ENCODE measurements around the gene SYCP2L. TPM values are rescaled to one million over a fixed set of nuclear protein-coding genes. Genes with fewer than 3 reads are reported as not detected.
"Not testable (repeated sequence)": the region's sequence is repeated elsewhere in the genome, so short reads cannot be mapped to it uniquely, and the experiment has no call there.

Gene SYCP2L
- total RNA-seq, 1 experiment from 2014 or later, result 13.3 TPM

DNA sequence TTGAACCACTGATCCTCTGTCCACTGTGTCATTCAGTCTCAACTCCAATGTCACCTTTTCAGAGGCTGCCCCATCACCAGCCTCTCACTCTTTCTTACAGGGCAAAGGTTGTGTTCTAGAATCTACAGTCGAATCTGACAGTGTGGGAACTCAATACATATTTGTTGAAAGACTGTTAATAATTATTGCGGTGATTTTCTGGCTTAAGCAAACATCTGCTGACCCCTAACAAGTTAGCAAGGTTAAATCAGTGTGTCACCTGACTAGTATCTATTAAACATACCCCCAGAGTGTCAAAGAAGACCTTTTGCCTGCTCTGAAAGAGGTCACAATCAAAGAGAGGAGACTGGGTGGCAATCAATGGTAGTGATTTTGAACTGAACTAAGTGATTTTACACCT, 115.3 kb downstream of the SYCP2L start:
- DNase-seq (ENCODE audit: extremely low read depth, low read depth), result no peak

DNA sequence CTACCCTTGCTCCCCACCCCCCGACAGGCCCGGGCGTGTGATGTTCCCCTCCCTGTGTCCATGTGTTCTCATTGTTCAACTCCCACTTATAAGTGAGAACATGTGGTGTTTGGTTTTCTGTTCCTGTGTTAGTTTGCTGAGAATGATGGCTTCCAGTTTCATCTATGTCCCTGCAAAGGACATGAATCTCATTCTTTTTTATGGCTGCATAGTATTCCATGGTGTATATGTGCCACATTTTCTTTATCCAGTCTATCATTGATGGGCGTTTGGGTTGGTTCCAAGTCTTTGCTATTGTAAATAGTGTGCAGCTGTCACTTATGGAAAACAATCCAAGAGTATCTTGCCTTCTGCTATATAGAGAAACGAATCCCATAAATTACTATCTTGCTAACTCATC, 116.4 kb downstream of the SYCP2L start:
- DNase-seq (ENCODE audit: extremely low read depth, low read depth), result not testable (repeated sequence)

DNA sequence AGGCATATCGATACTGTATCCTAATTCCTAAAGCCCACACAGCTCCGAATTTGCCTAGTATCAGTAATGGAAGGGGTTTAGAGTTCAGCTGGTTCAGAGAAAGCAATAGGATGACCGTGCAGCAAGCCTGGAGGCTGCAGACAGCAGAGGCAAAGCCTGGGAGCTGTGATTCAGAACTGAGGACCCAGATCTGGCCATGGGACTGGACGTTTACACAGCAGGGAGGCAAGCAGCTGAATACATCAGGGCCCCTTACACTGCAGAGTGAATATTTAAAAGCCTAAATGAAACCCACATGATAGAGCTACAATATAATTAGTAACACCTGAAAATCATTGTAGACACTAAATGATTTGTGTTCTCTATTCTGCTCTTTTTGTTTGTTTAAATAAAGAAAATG, 119.2 kb downstream of the SYCP2L start:
- DNase-seq (ENCODE audit: extremely low read depth, low read depth), result no peak

DNA sequence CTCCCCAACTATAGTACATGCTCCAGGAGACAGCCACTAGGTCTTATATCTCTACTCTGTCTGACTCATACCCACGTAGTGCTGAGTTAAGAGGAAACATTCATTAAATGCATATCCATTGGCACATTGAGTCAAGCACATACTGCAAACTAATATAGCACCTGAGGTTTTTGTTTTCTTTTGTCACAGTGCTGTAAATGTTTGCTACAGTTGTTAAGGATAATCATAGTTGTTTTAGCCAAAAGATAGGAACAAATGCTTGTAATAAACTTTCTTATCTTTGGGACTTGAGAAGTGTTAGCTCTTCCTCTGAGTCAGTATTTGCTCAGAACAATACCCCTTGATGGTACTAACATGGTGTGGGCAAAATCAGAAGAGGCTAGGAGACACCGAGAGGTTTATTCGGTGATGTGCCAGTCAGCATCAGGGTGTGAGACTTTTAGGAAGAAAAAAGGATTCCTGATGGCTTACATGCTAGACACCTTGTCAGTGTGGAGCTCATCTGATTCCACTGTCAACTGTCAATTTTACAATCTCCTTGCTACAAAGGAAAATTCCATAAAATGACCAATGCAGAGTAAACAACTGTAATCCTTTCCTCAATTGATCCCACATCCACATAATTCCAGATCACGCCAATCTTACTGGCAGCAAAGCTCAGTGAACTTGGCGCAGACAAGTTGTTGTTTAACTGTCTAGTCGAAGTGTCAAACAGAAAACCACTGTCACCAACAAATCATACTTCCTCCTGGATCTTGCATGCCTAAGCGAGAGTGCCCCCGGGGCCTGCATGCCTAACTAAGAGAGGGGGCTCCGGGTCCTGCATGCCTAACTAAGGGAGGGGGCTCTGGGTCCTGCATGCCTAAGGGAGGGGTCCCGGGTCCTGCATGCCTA, 121.1 kb downstream of the SYCP2L start:
- DNase-seq (ENCODE audit: extremely low read depth, low read depth), result peak; percentile 36

DNA sequence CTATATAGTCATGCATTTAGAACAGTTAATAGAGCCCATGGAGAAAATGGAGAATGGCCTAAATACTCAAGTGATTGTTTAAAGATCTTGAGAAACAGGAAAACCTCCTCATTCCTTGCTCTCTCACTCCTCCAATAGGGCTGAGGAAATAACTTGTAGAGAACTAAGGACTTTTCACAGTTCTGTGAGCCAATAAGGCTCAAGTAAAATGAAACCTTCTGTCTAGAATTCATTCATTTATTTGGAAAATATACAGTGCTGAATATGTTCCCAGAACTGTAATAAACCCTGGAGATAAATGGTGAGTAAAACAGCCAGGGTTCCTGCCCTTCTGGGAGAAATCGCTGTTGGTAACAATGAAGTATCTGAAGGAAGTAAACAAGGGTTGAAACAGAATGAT, 122.0 kb downstream of the SYCP2L start:
- DNase-seq (ENCODE audit: extremely low read depth, low read depth), result no peak

DNA sequence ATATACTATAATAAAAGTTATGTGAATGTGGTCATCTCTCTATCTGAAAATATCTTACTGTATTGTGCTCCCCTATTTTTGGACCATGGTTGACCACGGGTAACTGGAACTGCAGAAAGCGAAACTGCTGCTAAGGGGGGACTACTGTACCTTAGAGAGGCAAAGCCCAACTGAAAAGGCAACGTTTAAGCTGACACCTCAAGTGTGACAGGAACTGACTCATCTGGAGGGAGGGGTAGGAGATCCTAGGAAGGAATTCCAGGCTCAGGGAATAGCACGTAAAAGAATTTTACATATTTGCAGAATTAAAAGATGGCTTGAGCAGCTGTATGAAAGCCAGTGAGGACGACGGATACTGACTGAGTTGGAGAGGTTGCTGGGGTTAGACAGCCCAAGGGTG, 122.5 kb downstream of the SYCP2L start:
- DNase-seq (ENCODE audit: extremely low read depth, low read depth), result peak; percentile 22

DNA sequence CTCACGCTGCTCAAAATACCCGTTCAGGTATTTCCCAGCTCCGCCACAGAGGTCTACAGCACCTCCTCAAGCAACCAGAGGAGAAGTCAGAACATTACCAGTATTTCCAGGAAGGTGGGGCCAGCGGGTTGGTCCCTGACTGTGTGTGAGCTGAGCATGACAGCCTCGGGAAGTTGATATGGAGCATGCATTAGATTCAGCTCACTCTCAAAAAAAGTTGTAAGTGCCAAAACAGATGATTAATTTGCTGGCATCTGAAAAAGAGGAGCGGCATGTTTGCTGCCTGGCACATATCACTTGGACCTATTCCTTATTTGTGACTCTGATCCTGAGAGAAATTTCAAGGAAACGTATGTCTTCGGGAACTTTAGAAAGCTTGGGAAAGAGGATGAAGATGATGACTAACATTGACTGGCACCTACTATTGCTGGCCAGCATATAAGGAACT, 125.0 kb downstream of the SYCP2L start:
- no peak for DNase-seq (ENCODE audit: extremely low read depth, low read depth)

DNA sequence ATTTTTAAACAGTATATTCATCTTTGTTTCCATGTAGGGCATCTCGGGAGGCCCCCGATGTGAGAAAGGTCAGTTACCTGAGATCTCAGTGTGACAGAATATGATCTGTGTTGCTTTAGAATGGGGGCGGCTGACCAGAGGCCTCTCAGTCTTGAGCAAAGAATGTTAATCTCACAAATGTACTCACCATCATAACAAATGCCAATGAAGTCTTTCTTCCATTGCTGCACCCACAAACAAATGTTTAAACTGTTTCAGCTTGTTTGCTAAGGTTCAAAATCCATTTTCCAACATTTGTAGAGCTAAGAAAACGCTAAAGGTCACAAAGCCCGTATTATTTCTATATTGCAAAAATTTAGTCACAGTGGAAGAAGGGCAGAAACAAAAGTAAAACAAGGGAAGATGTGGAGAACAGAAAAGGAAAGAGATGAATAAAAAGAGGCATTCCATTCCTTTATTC, 125.5 kb downstream of the SYCP2L start:
- no peak for DNase-seq (ENCODE audit: extremely low read depth, low read depth)

DNA sequence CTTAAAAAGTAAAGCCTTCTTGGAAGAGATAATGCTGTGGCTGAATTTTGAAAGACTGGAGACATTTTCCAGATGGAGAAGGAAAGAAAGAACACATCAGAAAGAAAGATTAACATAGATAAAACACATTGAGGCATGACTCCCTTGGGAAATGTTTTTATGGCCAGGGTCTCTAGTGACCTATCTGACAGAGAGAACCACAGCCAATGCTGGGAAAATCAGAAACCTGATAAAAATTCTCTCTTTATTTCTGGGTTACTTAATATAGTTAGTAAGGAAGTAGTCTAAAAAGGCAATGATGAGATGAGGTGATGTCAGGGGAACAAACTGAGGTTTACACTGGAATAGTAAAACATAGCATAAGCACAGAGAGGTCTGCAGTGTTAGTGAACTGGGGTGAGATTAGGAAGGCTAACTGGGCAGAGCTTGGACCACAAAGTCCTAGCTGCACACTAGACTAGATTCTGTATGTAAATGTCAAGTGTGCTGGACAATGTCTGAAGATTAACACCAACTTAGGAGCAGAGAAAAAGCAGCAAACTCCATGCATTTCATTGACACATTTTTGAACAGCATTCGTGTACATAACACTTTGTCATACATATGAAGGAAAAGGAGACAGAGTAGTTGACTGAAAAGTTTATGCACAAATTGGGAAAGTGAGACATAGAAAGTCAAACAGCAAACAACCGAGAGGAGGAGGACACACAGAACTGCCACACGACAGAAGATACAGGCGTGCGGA, 126.3 kb downstream of the SYCP2L start:
- DNase-seq (ENCODE audit: extremely low read depth, low read depth), result no peak

DNA sequence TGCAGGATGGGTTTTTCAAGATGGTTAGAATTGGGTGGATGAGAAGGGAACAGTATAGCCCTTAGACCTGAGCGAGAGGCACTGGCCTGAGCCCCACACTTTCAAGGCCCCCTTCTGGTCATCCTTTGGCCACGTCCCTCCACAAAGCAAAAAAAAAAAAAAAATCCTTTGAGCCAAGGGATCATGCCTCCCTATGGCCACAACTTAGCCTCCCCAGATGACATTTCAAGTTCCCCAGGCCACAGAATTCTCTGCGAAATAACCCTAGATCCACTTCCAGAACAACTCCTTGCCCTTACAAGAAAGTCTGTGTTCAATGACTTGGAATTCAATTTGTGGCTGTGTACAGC, 126.8 kb downstream of the SYCP2L start:
- DNase-seq (ENCODE audit: extremely low read depth, low read depth), result no peak

DNA sequence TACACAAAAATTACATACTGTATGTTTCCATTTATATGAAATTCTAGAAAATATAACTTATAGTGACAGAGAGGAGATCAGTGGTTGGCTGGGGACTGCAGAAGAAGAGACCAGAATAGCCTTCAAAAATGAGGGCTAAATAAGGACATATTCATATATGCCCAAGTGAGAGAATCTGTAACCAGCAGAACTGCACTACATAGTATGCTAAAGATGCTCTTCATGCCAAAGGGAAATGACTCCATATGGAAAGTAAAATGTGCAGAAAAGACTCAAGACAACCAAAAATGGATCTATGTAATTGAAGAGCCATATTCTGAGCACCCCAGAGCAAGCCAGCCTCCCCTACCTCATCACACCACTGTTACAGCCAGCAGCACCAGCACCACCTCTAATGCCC, 128.2 kb downstream of the SYCP2L start:
- DNase-seq (ENCODE audit: extremely low read depth, low read depth), result no peak

DNA sequence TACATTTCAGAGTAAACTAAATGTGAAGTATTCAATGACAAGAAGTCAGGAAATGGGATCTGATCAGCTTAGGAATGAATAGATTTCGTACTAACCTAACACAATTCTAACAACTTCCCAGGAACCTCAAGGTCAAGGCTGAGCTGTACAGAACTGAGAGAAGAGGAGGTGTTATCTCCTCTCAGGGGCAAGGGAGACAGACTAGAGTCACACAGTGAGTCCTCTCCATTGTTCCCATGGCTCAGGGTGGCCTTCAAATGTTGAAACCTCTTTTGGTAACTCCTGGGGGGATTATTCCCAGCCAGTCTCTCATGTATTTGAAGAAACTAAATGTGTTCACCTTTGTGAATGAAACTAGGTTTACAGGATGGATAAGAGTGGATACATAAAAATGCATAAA, 129.6 kb downstream of the SYCP2L start:
- no peak for DNase-seq (ENCODE audit: extremely low read depth, low read depth)

DNA sequence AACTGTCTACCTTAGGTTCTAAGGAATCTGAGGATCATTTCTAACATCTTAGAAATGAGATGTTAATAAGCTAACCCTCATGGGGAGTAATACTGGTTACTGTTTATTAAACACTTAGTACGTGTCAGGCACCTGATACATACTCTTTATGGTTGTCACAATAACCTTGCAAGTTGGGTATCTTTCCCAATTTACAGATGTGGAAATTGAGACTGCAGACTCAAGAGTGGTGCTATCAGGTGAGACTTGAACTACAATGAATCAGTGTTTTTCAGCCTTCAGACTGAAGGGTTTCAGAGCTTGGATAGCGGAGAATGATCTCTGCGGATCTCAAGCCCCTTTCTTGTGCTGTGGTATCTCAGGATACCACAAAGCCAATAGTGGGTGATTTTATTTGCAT, 130.2 kb downstream of the SYCP2L start:
- DNase-seq (ENCODE audit: extremely low read depth, low read depth), result no peak

DNA sequence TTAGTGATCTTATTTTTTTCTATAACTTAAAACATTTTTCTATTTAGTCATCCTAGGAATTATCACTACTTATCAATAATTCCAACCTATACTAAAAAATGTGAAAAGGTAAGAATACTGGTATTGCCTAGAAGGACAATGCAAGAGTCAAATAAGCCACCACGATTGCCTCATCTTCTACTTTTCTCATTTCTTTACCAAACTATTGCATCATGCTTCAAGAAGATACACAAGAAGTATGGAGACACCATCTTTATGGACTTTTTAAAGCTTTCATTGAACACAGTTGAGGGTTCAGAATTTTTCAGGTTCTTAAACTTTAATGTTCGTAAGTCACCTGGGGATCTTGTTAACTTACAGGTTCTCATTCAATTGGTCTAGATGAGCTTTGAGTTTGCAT, 131.4 kb downstream of the SYCP2L start:
- no peak for DNase-seq (ENCODE audit: extremely low read depth, low read depth)

DNA sequence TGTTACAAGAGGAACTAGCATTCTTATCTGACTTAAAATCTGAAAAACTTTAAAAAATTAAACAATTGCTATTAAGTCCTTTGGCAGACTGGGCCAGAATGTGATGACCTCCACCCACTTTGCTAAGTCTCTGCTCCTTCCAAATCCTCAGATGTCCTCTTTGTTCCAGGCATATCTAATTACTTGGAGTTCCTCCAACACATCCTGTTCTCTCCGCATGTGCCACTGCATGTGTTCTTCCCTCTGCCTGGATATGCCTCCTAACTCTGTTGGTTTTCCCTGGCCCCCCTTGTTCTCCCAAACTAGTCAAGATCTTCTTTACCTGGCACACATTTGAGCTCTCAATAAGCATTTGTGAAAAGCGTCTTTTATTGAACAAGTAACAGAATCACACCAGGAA, 134.2 kb downstream of the SYCP2L start:
- DNase-seq (ENCODE audit: extremely low read depth, low read depth), result no peak

DNA sequence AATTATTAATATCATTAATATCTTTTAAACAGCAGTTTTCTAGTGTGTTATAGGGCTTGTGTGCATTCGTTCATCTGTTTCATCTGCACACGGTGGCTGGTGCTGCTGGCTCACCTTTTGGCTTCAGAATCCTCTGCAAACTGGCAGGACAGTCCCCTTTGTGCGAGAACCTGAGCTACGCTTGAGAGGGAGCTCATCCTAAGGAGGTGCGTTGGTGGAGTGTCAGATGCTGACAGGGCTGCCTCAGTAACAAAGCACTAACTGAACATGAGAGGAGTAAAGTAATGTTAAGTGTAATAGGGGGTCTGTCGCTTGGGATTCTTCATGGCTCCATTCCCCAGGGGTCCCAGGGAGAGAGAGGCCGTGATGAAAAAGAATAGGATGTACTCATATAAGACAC, 134.9 kb downstream of the SYCP2L start:
- DNase-seq (ENCODE audit: extremely low read depth, low read depth), result no peak

DNA sequence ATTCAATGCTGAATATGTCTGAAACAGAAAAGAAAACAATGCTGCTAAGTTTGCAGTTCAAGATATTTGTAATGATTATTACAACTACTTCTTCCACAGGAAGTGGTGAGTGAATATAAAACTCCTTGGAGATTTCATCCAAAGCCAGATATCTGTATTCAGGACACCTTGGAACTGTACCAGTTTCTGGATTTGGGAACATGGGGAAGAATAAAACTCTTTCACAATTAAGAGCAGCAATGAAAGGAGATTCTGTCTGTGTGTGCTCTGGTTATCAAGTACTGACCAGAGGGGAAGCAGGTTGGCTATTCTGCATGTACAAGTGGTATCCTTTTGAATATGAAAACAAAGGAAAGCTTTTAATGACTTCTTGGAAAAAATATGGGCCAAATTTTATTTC, 136.2 kb downstream of the SYCP2L start:
- no peak for DNase-seq (ENCODE audit: extremely low read depth, low read depth)

Other genes with a start within 250 kb of the SYCP2L start
- gene C6orf52, start 192.4 kb upstream of the SYCP2L start, total RNA-seq (2014; rRNA removed; shearing (Covaris generic)), result 0.81 and 1.3 TPM in 2 replicates
- 36.3 and 37.5 TPM in 2 replicates for gene PAK1IP1, start 192.1 kb upstream of the SYCP2L start, total RNA-seq (2014; rRNA removed; shearing (Covaris generic))
- 121 and 127 TPM in 2 replicates for gene TMEM14C, start 164.0 kb upstream of the SYCP2L start, total RNA-seq (2014; rRNA removed; shearing (Covaris generic))
- gene TMEM14B, start 139.2 kb upstream of the SYCP2L start, total RNA-seq (2014; rRNA removed; shearing (Covaris generic)), result 109 and 121 TPM in 2 replicates
- gene MAK, start 48.5 kb upstream of the SYCP2L start, total RNA-seq (2014; rRNA removed; shearing (Covaris generic)), result 1.0 and 1.6 TPM in 2 replicates
- gene GCM2, start 5.0 kb upstream of the SYCP2L start, total RNA-seq (2014; rRNA removed; shearing (Covaris generic)), result not detected in 2 replicates
- 2.5 and 2.7 TPM in 2 replicates for gene ELOVL2, start 157.3 kb downstream of the SYCP2L start, total RNA-seq (2014; rRNA removed; shearing (Covaris generic))
- gene SMIM13, start 206.8 kb downstream of the SYCP2L start, total RNA-seq (2014; rRNA removed; shearing (Covaris generic)), result 38.5 and 38.9 TPM in 2 replicates
- not detected in 2 replicates for gene ERVFRD-1, start 224.7 kb downstream of the SYCP2L start, total RNA-seq (2014; rRNA removed; shearing (Covaris generic))

Measured in NCI-H460 (cell line).